DMS153 treated with DMSO at 0.1 percent for 48 hours (cell line): Measurements from ENCODE around the gene SESN2.
"Not testable (repeated sequence)": the region's sequence is repeated elsewhere in the genome, so short reads cannot be mapped to it uniquely, and the experiment has no call there.

Source experiments
- DNase-seq: peaks from one replicate; lab custom pipeline; 2025; ENCODE audit not compliant: unreplicated experiment; lab: John Stamatoyannopoulos, UW

Gene SESN2

GRCh38 chr1:28326984-28327383 lies 67.7 kb downstream of the SESN2 start:
- no peak for DNase-seq

GRCh38 chr1:28327431-28327830 lies 68.1 kb downstream of the SESN2 start:
- DNase-seq: not testable (repeated sequence)

GRCh38 chr1:28328228-28328648 lies 68.9 kb downstream of the SESN2 start:
- DNase-seq: no peak

GRCh38 chr1:28329395-28330153 lies 70.3 kb downstream of the SESN2 start:
- no peak for DNase-seq
